Measurements from ENCODE around the gene SELENOS.

SELENOS gene

GRCh38 chr15:101276501-101277037, 716 bp downstream of the SELENOS start:
- DNase-seq = no peak

GRCh38 chr15:101275018-101275417, 2.3 kb downstream of the SELENOS start:
- DNase-seq = no peak

- DNase-seq = no peak
Observed at GRCh38 chr15:101273534-101273933, 3.8 kb downstream of the SELENOS start.

GRCh38 chr15:101272584-101272983, 4.7 kb downstream of the SELENOS start:
- no peak for DNase-seq

GRCh38 chr15:101269479-101270223, 7.6 kb downstream of the SELENOS start:
- DNase-seq = no peak

GRCh38 chr15:101267320-101268104, 9.8 kb downstream of the SELENOS start:
- no peak for DNase-seq

GRCh38 chr15:101266787-101267186, 10.5 kb downstream of the SELENOS start:
- no peak for DNase-seq

- no peak for DNase-seq
Observed at GRCh38 chr15:101266034-101266433, 11.3 kb downstream of the SELENOS start.

GRCh38 chr15:101264911-101265641, 12.2 kb downstream of the SELENOS start:
- no peak for DNase-seq

GRCh38 chr15:101264011-101264410, 13.3 kb downstream of the SELENOS start:
- DNase-seq = no peak

GRCh38 chr15:101262551-101262950, 14.7 kb downstream of the SELENOS start:
- DNase-seq = no peak

- peak; percentile 58 for DNase-seq
Observed at GRCh38 chr15:101258238-101259144, 18.8 kb downstream of the SELENOS start.

- DNase-seq = no peak
Observed at GRCh38 chr15:101256757-101257156, 20.5 kb downstream of the SELENOS start.

GRCh38 chr15:101255615-101256241, 21.6 kb downstream of the SELENOS start:
- no peak for DNase-seq

GRCh38 chr15:101255051-101255395, 22.3 kb downstream of the SELENOS start:
- DNase-seq = no peak

GRCh38 chr15:101254157-101255050, 22.9 kb downstream of the SELENOS start:
- no peak for DNase-seq

GRCh38 chr15:101252836-101253235, 24.4 kb downstream of the SELENOS start:
- no peak for DNase-seq

GRCh38 chr15:101251830-101252820, 25.2 kb downstream of the SELENOS start, which contains the start of gene CHSY1:
Gene CHSY1, minus strand, starts transcription at chr15:101252048. Its CDS starts 592 bp downstream, at chr15:101251456.
- peak; percentile 87 for DNase-seq

Measured in activated CD8-positive, alpha-beta memory T cell treated with anti-CD3 and anti-CD28 coated beads, Interleukin-2, amount 50 U/mL, for 4 hours (primary cell).